ENCODE results near the gene DOCK2.

GRCh38 chr5:169592937-169593650, 44.0 kb upstream of the DOCK2 start:
- TF ChIP-seq U2AF2 (optimal IDR thresholded peaks at IDR 0.05; ENCODE audit: low read depth, low read length) (no peak), HOMEZ (CRISPR knock-in tag; IDR thresholded peaks at IDR 0.05) (no peak), CTCF (IDR thresholded peaks at IDR 0.05 in 2 of 3, conservative IDR thresholded peaks at IDR 0.05 in 1 of 3; ENCODE audit: insufficient read depth in 2 of 3, low read depth in 1 of 3, low read length in 3 of 3) (no peak), XRCC5 (IDR thresholded peaks at IDR 0.05; ENCODE audit: low read depth, low read length) (no peak), NRF1 (conservative IDR thresholded peaks at IDR 0.05 in 1 of 2, IDR thresholded peaks at IDR 0.05 in 1 of 2) (no peak), TAF1 (IDR thresholded peaks at IDR 0.05; ENCODE audit: control insufficient read depth, extremely low read depth, insufficient read depth, low read length, severe bottlenecking) (no peak), POLR2A (conservative IDR thresholded peaks at IDR 0.05) (no peak), ZBTB12 (CRISPR knock-in tag; IDR thresholded peaks at IDR 0.05) (no peak), SMC3 (conservative IDR thresholded peaks at IDR 0.05; ENCODE audit: insufficient read depth, low read depth, low read length) (no peak), NCOA4 (IDR thresholded peaks at IDR 0.05; ENCODE audit: partially characterized antibody) (no peak)

Measured in K562 (cell line).